ENCODE results near the gene RAMAC. TPM values are rescaled to one million over a fixed set of nuclear protein-coding genes. Genes with fewer than 3 reads are reported as not detected.

RAMAC gene
- total RNA-seq, 1 experiment from 2014 or later, result 31.5 TPM

GRCh38 chr15:82966671-82967071 lies 19.3 kb upstream of the RAMAC start:
- DNase-seq, result no peak
- Mint-ChIP-seq H3K36me3 (ENCODE audit: insufficient read depth, unreplicated experiment) (no peaks in the 10 kb centered on the region), H3K4me3 (ENCODE audit: low read depth, unreplicated experiment) (no peak overlapping the region), H3K27ac (ENCODE audit: unreplicated experiment) (no peak overlapping the region), H3K4me1 (ENCODE audit: low read depth, unreplicated experiment) (no peaks in the 10 kb centered on the region), H3K9me3 (ENCODE audit: low read depth, unreplicated experiment) (no peaks in the 10 kb centered on the region), H3K27me3 (ENCODE audit: unreplicated experiment) (no peaks in the 10 kb centered on the region)
- CTCF ChIA-PET, result no interaction called here
- BruUV-seq (replicated peaks), result no TSS peak
- no peak for TF ChIP-seq CTCF (IDR thresholded peaks at IDR 0.05; ENCODE audit: unreplicated experiment)
- intact Hi-C loops (cut with micrococcal nuclease; ENCODE audit: unreplicated experiment), result no loop called here

GRCh38 chr15:82968066-82968465 lies 17.9 kb upstream of the RAMAC start:
- no TSS peak for BruUV-seq (replicated peaks)
- Mint-ChIP-seq H3K27ac (ENCODE audit: unreplicated experiment) (no peak overlapping the region), H3K4me1 (ENCODE audit: low read depth, unreplicated experiment) (no peaks in the 10 kb centered on the region), H3K4me3 (ENCODE audit: low read depth, unreplicated experiment) (no peak overlapping the region), H3K36me3 (ENCODE audit: insufficient read depth, unreplicated experiment) (no peaks in the 10 kb centered on the region), H3K27me3 (ENCODE audit: unreplicated experiment) (no peaks in the 10 kb centered on the region), H3K9me3 (ENCODE audit: low read depth, unreplicated experiment) (no peaks in the 10 kb centered on the region)
- DNase-seq, result no peak
- TF ChIP-seq CTCF (IDR thresholded peaks at IDR 0.05; ENCODE audit: unreplicated experiment), result no peak
- intact Hi-C loops (cut with micrococcal nuclease; ENCODE audit: unreplicated experiment), result no loop called here
- CTCF ChIA-PET, result no interaction called here

- intact Hi-C loops (cut with micrococcal nuclease; ENCODE audit: unreplicated experiment), result no loop called here
- H3K27me3 Mint-ChIP-seq (ENCODE audit: unreplicated experiment), result no peaks in the 10 kb centered on the region
- no peak overlapping the region for H3K27ac Mint-ChIP-seq (ENCODE audit: unreplicated experiment)
- no peak for DNase-seq
- H3K9me3 Mint-ChIP-seq (ENCODE audit: low read depth, unreplicated experiment), result no peaks in the 10 kb centered on the region
- TF ChIP-seq CTCF (IDR thresholded peaks at IDR 0.05; ENCODE audit: unreplicated experiment), result no peak
- no TSS peak for BruUV-seq (replicated peaks)
- H3K4me1 Mint-ChIP-seq (ENCODE audit: low read depth, unreplicated experiment), result no peaks in the 10 kb centered on the region
- H3K4me3 Mint-ChIP-seq (ENCODE audit: low read depth, unreplicated experiment), result no peak overlapping the region
- CTCF ChIA-PET, result interaction anchor here (0.5 to 1.4 kb wide), 2 partner anchors 27 to 46 kb away, joined by 3 read pairs; no protein-coding TSS in a partner anchor
- no peaks in the 10 kb centered on the region for H3K36me3 Mint-ChIP-seq (ENCODE audit: insufficient read depth, unreplicated experiment)
Measured at GRCh38 chr15:82969353-82969752, 16.7 kb upstream of the RAMAC start.

GRCh38 chr15:82970078-82970686 lies 15.8 kb upstream of the RAMAC start:
- CTCF ChIA-PET, result interaction anchor here (1.4 kb wide), 1 partner anchor 28 kb away, joined by 3 read pairs; no protein-coding TSS in a partner anchor

More at GRCh38 chr15:82970078-82970686, 15.8 kb upstream of the RAMAC start:
- BruUV-seq (replicated peaks), result no TSS peak
- no peak for TF ChIP-seq CTCF (IDR thresholded peaks at IDR 0.05; ENCODE audit: unreplicated experiment)
- intact Hi-C loops (cut with micrococcal nuclease; ENCODE audit: unreplicated experiment), result no loop called here
- Mint-ChIP-seq H3K27me3 (ENCODE audit: unreplicated experiment) (no peaks in the 10 kb centered on the region), H3K4me3 (ENCODE audit: low read depth, unreplicated experiment) (no peak overlapping the region), H3K4me1 (ENCODE audit: low read depth, unreplicated experiment) (no peaks in the 10 kb centered on the region), H3K27ac (ENCODE audit: unreplicated experiment) (no peak overlapping the region), H3K36me3 (ENCODE audit: insufficient read depth, unreplicated experiment) (no peaks in the 10 kb centered on the region), H3K9me3 (ENCODE audit: low read depth, unreplicated experiment) (no peaks in the 10 kb centered on the region)
- DNase-seq, result no peak

All from Calu3 (cell line).